ENCODE measurements around the gene COX14. TPM values are rescaled to one million over a fixed set of nuclear protein-coding genes. Genes with fewer than 3 reads are reported as not detected.

Gene COX14
- total and polyA plus RNA-seq, 10 of the 15 experiments (the other 5 are each of a cell fraction or from before 2014, with no cell fraction given): 44.6 to 361 (median 120) TPM

GRCh38 chr12:50117057-50117622 lies 5.1 kb downstream of the COX14 start:
- Histone ChIP-seq H3K36me3 (ENCODE audit: control insufficient read depth in 2 of 2, insufficient read depth in 2 of 2, low read length in 1 of 2) (peaks cover 6 to 14% of the 10 kb centered on the region in 2 experiments; a peak in 3 of 4 replicates), H2AFZ (ENCODE audit: control insufficient read depth, low read depth, low read length) (no peak overlapping the region), H3K9ac (ENCODE audit: control insufficient read depth, insufficient read depth, low read length) (no peak overlapping the region), H3K4me1 (ENCODE audit: control insufficient read depth, insufficient read depth, low read length) (peaks cover 3% of the 10 kb centered on the region; the same call in 1 of the 2 replicates), H3K27ac (ENCODE audit: control insufficient read depth, insufficient read depth) (no peak overlapping the region), H4K20me1 (ENCODE audit: control insufficient read depth, insufficient read depth) (peaks cover 3% of the 10 kb centered on the region; the same call in 1 of the 2 replicates), H3K4me2 (ENCODE audit: control insufficient read depth, insufficient read depth) (no peak overlapping the region), H3K27me3 (replicated peaks in 1 of 2; ENCODE audit: control insufficient read depth in 2 of 2, insufficient read depth in 2 of 2, low read length in 1 of 2) (no peaks in the 10 kb centered on the region), H3K79me2 (ENCODE audit: control insufficient read depth, insufficient read depth, low read length) (peaks cover 46% of the 10 kb centered on the region), H3K9me3 (replicated peaks; ENCODE audit: control insufficient read depth, insufficient read depth, low read length) (no peaks in the 10 kb centered on the region), H3K4me3 (no peak overlapping the region)
- ChIA-PET CTCF (interaction anchor here (1.1 to 13.0 kb wide), 10 partner anchors 8 to 326 kb away, joined by 3 to 257 read pairs (median 4); partner anchors contain the start of gene CERS5), RAD21 (ENCODE audit: unreplicated experiment) (interaction anchor here (1.2 kb wide), 1 partner anchor 31 kb away, joined by 3 read pairs; no protein-coding TSS in a partner anchor), SMC1A (ENCODE audit: uncharacterized antibody, unreplicated experiment) (interaction anchor here (0.7 kb wide), 1 partner anchor 197 kb away, joined by 3 read pairs; no protein-coding TSS in a partner anchor), POLR2A (interaction anchor here (0.6 kb wide), 1 partner anchor 280 kb away, joined by 4 read pairs; no protein-coding TSS in a partner anchor)
- DNase-seq (ENCODE audit: low read depth, low spot score) (no peak), FAIRE-seq (no peak), ATAC-seq (no peak)
- BruUV-seq (replicated peaks): no TSS peak
- 97% methylated on average over 6 of the region's 6 CpGs for WGBS (ENCODE audit: insufficient coverage, insufficient replicate concordance, low lambda C conversion rate, missing lambda C conversion rate)
- in situ Hi-C loops (cut with MboI): no loop called here
- no peak for TF ChIP-seq TARDBP (IDR thresholded peaks at IDR 0.05; ENCODE audit: borderline replicate concordance)
- TF ChIP-seq ATF3 (IDR thresholded peaks at IDR 0.05; ENCODE audit: borderline replicate concordance, extremely low read depth, low read depth, low read length): no peak
- TF ChIP-seq MYB (IDR thresholded peaks at IDR 0.05; ENCODE audit: borderline replicate concordance, low read depth, low read length): no peak
- no peak for TF ChIP-seq RB1 (IDR thresholded peaks at IDR 0.05; ENCODE audit: borderline replicate concordance)
- TF ChIP-seq NFYA (IDR thresholded peaks at IDR 0.05; ENCODE audit: borderline replicate concordance, low read depth, low read length): no peak
- TF ChIP-seq ZNF384 (IDR thresholded peaks at IDR 0.05; ENCODE audit: borderline replicate concordance, low read depth, low read length): no peak
- no peak for TF ChIP-seq KDM1A (IDR thresholded peaks at IDR 0.05; ENCODE audit: borderline replicate concordance)
- TF ChIP-seq MEF2B (IDR thresholded peaks at IDR 0.05; ENCODE audit: partially characterized antibody, poor library complexity, severe bottlenecking): no peak
- TF ChIP-seq NBN (IDR thresholded peaks at IDR 0.05): no peak
- TF ChIP-seq NRF1 (conservative IDR thresholded peaks at IDR 0.05; ENCODE audit: low read depth, low read length): no peak
- no peak for TF ChIP-seq CBX5 (IDR thresholded peaks at IDR 0.05; ENCODE audit: low read depth)
- no peak for TF ChIP-seq BACH1 (IDR thresholded peaks at IDR 0.05; ENCODE audit: borderline replicate concordance)
- TF ChIP-seq RELA (IDR thresholded peaks at IDR 0.05; ENCODE audit: borderline replicate concordance, partially characterized antibody): no peak
- intact Hi-C loops (cut with micrococcal nuclease; ENCODE audit: unreplicated experiment): no loop called here
